GM19438 (cell line): ENCODE data around the gene LACTBL1.
"Not testable (repeated sequence)": the region's sequence is repeated elsewhere in the genome, so short reads cannot be mapped to it uniquely, and the experiment has no call there.

Source experiments
- ATAC-seq: cut with Tn5 transposase; IDR thresholded peaks from one replicate; pipeline ENCODE4 v1.9.1; 2021; ENCODE audit warnings: low read depth; ENCODE audit not compliant: unreplicated experiment

The LACTBL1 gene

DNA sequence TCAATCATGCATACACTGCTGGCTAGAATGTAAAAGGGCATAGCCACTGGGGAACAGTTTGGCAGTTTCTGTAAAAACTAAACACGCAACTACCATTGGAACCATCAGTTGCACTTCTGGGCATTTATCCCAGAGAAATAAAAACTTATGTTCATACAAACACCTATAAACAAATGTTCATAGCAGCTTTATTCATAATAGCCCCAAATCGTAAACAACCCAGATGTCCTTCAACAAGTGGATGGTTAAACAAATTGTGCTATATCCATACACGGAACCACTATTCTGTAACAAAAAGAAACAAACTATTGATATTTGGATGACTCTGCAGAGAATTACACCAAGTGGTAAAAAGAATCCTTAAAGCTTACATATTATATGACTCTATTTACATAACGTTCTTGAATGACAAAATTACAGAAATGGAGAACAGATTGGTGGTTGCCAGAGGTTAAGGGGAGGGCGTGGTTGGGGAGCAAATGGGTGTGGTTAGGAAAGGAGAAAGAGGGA is 22.8 kb downstream of the LACTBL1 start:
- ATAC-seq, result no peak

DNA sequence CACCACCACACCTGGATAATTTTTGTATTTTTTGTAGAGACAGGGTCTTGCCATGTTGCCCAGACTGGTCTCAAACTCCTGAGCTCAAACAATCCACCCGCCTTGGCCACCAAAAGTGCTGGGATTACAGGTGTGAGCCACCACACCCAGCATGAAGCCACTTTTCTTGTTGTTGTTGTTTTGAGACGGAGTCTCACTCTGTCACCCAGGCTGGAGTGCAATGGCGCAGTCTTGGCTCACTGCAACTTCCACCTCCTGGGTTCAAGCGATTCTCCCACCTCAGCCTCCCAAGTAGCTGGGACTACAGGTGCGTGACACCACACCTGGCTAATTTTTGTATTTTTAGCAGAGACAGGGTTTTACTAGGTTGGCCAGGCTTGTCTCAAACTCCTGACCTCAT is 27.5 kb downstream of the LACTBL1 start:
- ATAC-seq, result not testable (repeated sequence)

DNA sequence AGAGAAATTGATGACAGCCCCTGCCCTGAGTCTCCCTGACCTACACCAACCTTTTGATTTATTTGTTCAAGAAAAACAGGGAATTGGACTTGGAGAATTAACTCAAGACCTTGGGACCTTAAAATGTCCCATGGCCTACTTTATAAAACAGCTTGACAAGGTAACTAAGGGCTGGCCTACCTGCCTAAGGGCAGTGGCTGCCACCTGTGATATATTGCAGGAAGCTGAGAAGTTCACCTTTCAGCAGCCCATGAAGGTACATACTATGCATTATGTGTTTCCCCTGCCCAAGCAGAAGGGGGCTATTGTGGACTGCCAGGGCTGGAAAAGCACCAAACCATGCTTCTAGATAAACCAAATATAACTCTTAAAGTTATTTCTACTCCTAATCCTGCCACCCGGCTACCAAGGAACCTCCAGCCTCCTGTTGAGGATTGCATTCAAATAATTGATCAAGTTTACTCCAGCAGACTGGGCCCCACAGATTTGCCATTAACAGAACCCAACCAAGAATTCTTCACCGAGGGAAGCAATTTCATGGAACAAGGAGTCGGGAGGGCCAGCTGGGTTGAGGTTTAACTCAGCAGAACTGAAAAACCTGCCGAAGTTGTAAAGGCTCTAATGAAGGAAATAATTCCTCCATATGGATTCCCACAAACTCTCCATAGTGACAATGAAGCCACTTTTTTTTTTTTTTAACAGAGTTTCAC is 28.2 kb downstream of the LACTBL1 start:
- no peak for ATAC-seq

DNA sequence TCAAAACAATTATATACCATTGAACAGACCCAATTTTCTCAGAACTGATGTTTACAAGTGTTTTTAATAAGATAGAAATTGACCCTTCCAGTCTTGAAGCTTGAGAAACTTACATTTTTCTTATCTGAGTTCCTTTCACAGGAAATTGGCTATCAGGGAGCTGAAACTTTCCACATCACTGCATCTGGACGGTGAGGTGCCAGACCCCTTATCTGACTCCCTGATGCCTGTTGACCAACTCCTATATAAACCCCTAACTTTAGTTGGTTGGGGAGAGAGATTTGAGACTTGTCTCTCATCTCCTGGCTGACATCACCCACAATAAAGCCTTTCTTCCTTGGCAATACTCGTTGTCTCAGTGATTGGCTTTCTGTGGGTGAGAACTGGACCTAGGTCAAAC is 31.4 kb downstream of the LACTBL1 start:
- ATAC-seq, result no peak

DNA sequence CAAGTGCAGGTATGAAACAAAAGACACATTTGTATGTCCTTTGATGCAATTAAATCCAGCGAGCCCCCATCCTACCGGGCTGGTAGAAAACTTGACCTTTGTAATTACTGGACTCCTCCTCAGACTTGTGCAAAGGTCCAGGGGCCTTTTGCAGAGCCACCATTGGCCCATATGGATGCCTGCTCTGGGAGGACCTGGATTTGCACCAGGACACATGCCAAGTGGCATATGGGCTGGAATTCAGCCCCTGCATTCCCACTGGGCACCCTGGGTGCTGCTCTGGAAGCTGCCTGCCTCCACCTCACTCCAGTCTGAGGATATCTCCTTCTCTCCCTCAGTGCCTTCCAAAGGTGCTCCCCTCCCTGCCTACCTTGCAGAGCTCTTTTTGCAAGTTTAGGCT is 36.0 kb downstream of the LACTBL1 start:
- ATAC-seq, result no peak

DNA sequence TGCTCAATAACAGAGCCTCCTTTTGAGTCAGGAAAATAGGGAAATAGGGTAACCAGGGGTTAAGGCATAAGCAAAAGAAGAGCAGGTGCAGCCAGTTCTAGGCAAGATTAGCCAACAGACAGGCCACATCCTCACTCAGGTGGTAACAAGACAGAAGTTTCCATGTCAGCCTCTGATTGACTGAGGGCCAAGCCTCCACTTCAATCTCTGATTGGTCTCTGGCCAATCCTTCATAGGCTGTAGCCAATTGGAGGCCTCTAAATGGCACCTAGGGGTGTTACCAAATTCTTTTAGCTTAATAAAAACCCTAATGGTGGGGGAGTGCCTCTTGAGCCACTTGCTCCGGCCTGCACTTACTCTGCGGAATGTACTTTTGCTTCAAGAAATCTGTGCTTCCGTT is 37.2 kb downstream of the LACTBL1 start:
- ATAC-seq, result no peak

DNA sequence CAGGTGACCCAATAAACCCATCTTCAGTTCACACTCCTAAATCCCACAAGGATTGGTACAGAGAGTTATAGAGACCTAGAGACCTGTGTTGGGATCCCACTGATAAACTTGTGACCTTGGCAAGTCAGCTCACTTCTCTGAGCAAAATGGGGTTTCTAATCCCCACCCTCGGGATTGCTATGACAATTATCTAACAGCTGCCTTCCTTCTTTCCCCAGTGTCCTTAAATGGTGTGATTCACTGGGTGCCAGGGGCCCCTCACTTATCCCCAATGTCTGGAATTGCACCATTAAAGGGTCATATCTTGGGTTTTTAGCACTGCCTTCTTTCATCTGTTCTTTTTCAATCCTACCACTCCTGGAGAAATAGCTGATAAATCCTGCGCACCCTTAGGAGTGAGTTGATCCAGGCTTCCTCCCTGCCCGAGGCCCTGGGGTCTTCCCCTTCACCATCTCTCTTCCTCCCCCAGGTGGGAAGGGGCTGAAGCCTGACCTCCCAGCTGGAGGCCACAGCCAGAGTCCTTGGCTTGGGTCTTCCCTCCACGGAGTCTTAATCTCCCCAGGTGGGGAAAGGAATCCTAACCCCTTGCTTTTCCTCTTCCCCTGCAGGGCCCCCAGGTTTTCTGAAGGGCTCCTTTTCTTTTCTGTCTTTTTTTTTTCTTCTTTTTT is 39.7 kb downstream of the LACTBL1 start:
- ATAC-seq, result no peak

DNA sequence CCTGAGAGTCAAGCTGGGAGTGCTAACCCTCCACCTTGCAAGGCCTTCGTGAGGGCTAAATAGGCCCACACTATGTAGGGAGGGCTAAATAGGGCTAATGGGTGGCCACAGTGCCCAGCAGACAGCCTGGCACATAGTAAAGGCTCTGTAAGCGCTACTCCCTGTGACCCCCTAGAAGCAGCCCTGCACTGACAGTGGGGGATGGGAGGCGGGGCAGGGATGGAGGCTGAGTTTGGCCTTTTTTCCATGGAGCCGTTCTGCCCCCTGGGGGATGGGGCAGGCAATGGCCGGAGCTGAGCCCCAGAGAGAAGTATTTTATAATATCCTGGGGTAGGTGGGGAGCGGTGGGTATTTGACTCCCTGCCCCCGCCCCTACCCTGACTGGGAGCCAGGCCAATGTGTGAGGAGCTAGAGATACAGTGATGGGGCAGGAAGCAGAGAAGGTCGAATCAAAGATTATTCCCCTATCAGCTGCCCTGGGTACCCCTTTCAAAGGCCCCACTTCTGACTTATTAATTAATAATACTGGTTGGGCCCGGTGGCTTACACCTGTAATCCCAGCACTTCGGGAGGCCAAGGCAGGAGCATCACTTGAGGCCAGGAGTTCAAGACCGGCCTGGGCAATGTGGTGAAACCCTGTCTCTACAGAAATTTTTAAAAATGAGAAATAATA is 42.3 kb downstream of the LACTBL1 start:
- ATAC-seq, result no peak

DNA sequence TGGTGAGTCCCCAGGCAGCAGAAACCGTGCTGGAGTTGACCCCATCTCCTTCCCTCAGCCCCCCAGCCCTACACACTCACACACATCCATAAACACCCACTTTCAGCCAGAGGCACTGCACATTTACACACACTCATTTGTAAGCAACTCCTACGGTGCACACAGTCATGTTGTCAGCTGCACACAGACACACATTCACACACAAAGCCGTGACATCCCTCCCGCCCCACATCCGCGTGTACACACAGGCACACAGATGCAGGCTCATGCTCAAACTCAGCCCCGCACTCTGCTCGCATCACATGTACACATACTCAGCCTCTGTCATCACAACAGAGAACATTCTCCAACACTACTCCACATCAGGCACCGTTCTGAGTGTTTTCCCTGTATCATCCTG is 47.6 kb downstream of the LACTBL1 start:
- ATAC-seq, result no peak

DNA sequence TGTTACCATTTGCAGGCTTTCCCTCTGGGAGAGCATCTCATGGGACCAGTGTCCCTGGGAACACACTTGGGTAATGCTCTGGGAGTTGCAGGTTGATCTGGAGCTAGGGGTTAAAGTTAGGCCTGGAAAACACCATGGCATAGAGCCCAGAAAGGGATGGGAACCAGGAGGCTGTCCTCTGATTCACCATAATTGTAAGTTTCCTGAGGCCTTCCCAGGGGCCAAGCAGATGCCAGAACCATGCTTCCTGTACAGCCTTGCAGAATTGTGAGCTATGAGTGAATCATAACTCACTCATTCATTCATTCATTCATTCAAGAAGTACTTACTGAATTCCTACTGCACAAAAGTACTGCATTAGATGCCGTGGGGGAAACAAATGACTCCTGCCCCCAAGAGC is 50.0 kb downstream of the LACTBL1 start:
- no peak for ATAC-seq

DNA sequence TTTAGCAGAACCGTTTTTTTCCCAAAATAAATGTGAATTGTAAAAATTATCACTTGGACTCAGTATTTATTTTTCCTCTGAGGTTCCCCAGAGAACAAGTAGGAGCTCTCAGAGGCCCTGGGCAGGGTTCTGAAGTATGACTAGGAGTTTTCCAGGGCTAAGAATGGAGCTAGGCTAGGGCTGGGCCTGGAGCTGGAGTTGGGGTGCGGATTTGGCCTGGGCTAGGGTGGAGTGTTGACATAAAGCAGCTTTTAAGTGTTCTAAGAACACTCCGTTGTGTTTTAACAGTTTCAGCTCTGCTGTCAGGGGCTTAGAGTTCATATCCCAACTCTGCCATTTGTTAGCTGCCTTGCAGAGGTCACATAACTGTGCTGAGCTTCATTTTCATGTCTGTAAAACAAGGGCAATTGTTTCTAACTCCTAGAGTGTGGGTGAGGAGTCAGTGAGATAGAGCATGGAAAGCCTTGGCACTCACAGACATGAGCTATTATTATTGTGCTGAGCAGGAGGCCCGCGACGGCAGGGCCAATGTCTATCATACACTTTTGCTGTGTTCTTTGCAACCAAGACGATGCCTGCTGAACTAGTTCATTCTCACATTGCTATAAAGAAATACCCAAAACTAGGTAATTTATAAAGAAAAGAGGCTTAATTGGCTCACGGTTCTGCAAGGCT is 51.1 kb downstream of the LACTBL1 start:
- no peak for ATAC-seq

DNA sequence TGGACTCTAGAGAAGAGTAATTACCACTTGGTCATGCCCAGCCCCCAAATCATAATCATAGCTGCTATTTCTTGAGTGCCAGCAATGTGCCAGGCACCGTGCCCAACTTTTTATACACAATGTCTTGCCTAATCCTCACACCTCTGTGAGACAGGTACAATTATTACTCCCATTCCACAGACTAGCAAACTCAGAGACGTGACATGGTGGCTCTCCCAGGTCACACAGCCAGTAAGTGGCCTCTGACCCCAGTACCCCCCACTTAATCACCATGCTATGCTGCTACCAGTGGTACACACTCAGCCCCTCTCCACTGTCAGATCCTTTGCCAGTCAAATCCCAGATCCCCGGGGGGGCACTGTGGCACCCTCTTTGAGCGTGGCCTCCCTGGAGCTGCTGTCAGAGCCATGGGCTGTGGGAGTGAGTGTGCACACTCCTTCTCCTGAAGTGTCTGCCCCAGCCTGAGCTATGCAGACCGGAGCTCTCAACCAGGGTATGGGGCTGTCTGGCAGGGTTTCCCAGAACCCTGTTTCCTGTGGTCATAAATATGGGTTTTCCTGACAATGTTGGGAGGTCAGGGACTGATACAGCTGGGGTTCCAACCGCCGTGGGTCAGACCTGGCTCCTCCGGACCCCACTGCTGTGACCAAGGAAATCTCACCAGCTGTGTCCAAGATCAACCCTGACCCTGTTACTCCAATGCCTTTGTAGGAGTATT is 51.8 kb downstream of the LACTBL1 start:
- no peak for ATAC-seq

DNA sequence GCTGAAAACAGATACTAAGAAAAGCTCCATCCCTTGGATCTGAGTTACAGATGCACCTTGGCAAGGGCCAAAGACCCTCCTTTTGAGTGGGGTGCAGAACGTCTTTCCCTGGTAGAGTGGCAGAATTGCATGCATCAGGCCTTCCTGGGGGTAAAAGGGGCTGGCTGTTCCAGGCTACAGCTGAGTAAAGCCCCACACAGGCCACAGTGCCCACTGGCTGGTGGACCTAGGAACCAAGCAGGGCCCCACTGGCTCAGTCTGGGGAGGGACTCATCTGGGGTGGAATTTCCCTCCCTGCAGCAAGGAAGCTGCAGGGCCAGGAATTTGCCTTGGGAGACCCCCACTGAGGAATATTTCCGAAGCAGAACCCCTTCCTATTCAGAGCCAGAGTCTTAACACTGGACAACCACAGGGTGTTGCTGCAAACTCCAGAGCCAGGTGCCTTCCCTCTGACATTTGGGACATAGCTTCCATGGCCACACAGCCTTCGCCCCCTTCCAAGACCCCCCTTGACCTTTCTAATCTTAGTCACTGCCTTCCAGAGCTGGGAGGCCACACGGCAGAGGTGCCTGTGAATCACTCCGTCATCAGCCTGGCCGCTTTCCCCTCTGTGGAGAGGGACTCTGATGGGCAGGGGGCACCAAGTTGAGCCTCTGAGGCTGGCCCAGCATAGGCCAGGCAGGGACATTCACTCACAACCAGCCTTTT is 52.5 kb downstream of the LACTBL1 start:
- no peak for ATAC-seq

DNA sequence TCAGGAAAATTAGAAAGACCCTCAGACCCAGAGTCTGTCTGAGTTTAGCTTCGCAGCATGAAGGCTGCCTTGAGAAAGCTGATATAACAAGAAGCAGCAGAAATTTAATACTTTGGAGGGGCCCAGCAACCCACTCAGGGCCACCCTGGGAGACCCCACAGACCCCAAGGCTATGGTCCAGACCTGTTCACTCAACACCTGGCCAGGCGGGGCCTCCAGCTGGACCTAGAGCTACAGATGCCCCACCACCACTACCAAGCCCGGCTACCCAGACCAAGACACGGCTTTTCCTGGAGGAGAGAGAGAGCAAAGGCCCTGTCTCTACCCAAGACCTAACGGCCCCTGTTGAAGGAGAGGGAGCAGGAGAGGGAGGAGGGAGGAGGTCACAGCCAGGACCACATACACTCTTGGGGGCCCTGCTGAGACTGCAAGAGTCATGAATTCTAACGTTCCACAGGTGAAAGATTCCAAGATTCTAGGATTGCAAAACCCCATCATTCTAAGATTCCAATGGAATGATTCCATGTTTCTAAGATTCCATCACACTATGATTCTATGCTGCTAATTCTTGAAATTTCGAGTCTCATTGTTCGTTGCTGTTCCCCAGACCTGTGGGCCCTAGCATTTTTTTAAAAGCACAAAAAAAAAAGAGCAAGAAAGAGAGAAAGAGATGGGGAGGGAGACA is 53.2 kb downstream of the LACTBL1 start:
- no peak for ATAC-seq

DNA sequence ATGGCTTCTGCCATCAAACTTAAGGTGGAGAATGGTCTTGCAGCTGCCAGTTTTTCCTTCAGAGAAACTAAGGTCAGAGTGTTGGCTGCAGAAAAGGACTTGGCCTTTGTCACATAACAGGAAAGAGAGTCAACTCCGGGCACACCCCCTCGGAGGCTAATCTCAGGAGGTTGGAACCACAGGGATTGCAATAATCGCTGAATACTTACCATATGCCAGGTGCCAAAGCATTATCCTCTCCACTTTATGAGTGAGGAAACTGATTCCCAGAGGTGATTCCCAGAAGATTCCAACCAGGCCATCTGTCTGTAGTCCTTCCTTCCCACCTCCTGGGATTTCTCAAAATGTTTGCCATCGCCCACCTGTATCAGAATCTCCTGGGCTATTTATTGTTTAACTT is 54.0 kb downstream of the LACTBL1 start:
- no peak for ATAC-seq

DNA sequence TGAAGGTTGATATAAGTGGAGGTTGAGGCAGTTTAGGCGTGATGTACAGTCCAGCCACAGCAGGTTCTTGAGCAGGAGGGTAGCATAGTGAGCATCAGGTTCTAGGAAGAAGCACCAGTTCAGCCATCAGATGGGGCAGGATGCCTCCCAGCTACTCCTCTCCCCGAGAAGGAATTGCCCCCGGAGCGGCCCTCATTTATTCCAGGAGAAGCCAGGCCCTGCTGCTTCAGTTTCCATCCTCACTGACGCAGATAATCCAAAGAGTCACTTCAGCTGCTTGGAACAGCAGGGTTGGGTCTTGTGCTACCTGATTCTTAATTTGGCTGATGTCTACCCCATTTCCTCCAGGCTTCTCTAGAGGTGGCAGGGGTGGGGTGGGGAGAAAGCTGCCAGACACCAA is 54.7 kb downstream of the LACTBL1 start:
- no peak for ATAC-seq

DNA sequence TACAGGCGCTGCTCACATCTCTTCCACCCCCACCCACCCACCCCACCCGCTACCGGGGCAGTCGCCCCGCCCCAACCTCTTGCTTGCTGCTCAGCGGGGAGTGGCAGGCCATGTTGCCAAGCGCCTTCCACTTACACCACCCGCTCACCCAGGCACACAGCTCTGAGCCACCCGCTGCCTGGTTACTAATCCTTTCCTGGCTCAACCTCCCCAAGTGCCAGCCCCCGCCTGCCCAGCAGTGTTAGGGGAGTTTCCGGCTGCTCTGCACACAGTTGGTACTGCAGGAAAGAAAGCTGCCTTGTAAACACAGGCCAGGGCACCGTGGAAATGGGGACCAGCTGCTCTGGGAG is 56.2 kb downstream of the LACTBL1 start:
- no peak for ATAC-seq

DNA sequence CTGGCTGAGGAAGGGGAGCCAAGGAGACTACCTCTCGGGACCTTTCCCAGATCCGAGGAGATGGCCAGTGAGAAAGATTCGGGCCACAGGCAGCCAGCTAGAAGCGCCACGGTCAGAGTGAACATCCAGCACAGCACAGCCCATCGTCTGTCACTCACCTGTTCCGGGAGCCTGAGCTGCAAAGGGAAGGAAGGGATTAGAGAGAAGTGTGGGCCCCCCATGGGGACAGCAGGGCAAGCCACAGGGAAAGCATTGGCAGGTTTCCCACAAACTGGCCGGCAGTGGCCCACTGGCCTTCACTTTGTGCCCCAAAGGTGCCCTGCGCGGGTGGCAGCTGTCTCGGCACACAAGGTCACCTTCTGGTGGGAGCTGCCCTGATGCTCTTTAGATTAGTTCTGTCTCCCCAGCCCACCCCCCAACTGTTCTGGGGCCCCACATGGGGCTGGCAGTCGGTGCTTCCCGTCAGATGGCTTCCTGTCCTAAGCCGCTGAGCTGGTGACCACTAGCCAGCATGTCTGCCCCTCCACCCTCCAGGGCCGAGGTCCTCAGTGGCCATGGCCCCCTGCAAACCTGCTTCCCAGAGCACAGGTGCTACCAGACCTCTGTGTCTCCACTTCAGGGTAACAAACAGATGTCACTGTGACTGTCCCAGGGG is 56.7 kb downstream of the LACTBL1 start:
- no peak for ATAC-seq

DNA sequence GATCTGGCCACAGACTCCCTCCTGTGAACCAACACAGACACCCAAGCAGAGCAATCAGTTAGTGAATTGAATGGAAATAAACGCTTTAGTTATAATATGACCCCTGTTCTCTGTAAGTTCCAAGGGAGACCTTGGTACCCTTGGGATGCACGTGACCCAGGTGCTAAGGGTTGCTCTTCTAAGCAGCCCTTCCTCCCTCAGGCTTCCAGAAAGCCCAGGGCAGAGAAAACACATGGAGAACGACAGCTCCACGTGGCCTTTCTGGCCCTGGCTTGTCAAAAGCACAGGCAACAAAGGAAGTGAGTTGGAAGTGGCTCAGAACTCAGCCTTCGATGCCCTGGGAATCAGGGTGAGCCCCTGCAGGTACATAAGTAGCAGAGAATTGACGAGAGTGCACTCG is 57.4 kb downstream of the LACTBL1 start:
- ATAC-seq, result no peak
